ENCODE data around the gene ADAMTS13. TPM values are rescaled to one million over a fixed set of nuclear protein-coding genes. Genes with fewer than 3 reads are reported as not detected.

ADAMTS13 gene
- total and polyA plus RNA-seq, 7 donors: 0.60 to 3.4 (median 0.82) TPM

DNA sequence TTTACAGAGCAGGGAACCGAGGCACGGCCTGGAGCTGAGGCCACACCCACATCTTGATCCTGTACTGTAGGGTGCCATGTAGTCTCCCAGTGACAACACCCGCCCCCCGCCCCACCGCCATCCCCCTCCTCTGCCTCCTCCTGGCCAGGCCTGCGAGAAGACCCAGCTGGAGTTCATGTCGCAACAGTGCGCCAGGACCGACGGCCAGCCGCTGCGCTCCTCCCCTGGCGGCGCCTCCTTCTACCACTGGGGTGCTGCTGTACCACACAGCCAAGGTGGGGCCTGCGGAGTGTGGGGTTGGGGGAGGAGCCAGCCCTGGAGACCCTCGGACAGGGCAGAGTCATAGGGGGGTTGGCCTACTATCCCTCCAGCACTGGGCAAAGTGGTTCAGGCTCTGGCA lies 14.5 kb downstream of the ADAMTS13 start:
- TF ChIP-seq POLR2AphosphoS5 (IDR thresholded peaks at IDR 0.05): no peak
- TF ChIP-seq POLR2A (IDR thresholded peaks at IDR 0.05): no peak
- TF ChIP-seq EP300 (IDR thresholded peaks at IDR 0.05): no peak
- TF ChIP-seq, protein P1, sequence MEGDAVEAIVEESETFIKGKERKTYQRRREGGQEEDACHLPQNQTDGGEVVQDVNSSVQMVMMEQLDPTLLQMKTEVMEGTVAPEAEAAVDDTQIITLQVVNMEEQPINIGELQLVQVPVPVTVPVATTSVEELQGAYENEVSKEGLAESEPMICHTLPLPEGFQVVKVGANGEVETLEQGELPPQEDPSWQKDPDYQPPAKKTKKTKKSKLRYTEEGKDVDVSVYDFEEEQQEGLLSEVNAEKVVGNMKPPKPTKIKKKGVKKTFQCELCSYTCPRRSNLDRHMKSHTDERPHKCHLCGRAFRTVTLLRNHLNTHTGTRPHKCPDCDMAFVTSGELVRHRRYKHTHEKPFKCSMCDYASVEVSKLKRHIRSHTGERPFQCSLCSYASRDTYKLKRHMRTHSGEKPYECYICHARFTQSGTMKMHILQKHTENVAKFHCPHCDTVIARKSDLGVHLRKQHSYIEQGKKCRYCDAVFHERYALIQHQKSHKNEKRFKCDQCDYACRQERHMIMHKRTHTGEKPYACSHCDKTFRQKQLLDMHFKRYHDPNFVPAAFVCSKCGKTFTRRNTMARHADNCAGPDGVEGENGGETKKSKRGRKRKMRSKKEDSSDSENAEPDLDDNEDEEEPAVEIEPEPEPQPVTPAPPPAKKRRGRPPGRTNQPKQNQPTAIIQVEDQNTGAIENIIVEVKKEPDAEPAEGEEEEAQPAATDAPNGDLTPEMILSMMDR (IDR thresholded peaks at IDR 0.05): no peak
- Histone ChIP-seq H3K27me3 (no peaks in the 10 kb centered on the region), H3K9me3 (no peaks in the 10 kb centered on the region), H3K4me1 (no peaks in the 10 kb centered on the region), H3K4me3 (no peak overlapping the region), H3K27ac (no peak overlapping the region), H3K36me3 (no peaks in the 10 kb centered on the region)
- 88 to 89% methylated on average over 16 of the region's 16 CpGs for WGBS, 2 donors
- DNase-seq: no peak
- intact Hi-C loops (cut with DNase I): no loop called here

DNA sequence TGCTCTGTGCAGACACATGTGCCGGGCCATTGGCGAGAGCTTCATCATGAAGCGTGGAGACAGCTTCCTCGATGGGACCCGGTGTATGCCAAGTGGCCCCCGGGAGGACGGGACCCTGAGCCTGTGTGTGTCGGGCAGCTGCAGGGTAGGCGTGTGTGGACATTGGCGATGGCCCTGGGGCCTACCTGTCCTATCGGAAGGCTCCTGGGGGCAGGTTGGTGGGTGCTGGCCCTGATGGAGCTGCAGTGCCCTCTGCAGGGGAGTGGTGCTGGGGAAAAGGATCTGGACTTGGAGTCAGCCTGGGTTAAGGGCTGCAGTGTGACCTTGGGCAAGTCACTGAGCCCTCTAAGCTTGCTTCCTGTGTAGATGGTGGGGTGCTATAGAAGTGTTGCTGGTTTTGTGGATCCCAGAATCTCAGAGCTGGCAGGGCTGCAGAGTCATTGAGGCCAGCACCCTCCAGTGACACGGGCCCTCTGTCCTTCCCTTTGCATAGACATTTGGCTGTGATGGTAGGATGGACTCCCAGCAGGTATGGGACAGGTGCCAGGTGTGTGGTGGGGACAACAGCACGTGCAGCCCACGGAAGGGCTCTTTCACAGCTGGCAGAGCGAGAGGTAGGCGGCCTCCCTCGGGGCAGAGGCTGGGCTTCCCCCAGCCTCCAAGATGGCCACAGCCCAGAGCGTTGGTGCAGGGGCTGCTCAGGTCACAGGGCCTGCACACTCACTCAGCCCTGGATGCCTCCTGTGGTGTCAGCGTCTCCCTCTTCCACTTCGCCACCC lies 15.8 kb downstream of the ADAMTS13 start:
- no peaks in the 10 kb centered on the region for H3K36me3 ChIP-seq
- 84 to 87% methylated on average over 20 of the region's 20 CpGs for WGBS, 2 donors
- DNase-seq: no peak
- H3K4me1 ChIP-seq: no peaks in the 10 kb centered on the region
- no peaks in the 10 kb centered on the region for H3K27me3 ChIP-seq
- H3K4me3 ChIP-seq: no peak overlapping the region
- no peak for TF ChIP-seq POLR2AphosphoS5 (IDR thresholded peaks at IDR 0.05)
- TF ChIP-seq EP300 (IDR thresholded peaks at IDR 0.05): no peak
- no peak for TF ChIP-seq POLR2A (IDR thresholded peaks at IDR 0.05)
- TF ChIP-seq, protein P1 (IDR thresholded peaks at IDR 0.05): no peak
- no peaks in the 10 kb centered on the region for H3K9me3 ChIP-seq
- H3K27ac ChIP-seq: no peak overlapping the region
- intact Hi-C loops (cut with DNase I): no loop called here

DNA sequence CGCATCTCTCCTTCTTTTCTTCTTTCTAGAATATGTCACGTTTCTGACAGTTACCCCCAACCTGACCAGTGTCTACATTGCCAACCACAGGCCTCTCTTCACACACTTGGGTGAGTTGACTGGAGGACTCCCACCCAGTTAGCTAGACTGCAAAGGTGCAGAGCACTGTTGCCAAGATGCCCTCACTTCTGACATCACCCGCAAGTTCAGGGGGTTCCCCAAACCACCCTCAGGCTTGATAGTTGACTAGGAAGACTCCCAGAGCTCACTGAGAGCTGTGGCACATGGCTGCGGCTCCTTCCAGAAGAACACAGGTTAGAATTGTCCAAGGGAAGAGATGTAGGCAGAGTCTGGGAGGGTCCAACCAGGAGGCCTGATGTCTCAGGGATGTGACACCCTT lies 17.2 kb downstream of the ADAMTS13 start:
- no peaks in the 10 kb centered on the region for H3K36me3 ChIP-seq
- no peaks in the 10 kb centered on the region for H3K27me3 ChIP-seq
- no peaks in the 10 kb centered on the region for H3K9me3 ChIP-seq
- no peak for DNase-seq
- H3K27ac ChIP-seq: no peak overlapping the region
- no peaks in the 10 kb centered on the region for H3K4me1 ChIP-seq
- no peak overlapping the region for H3K4me3 ChIP-seq
- intact Hi-C loops (cut with DNase I): no loop called here
- TF ChIP-seq EP300 (IDR thresholded peaks at IDR 0.05): no peak
- no peak for TF ChIP-seq POLR2A (IDR thresholded peaks at IDR 0.05)
- TF ChIP-seq, protein P1 (IDR thresholded peaks at IDR 0.05): no peak
- no peak for TF ChIP-seq POLR2AphosphoS5 (IDR thresholded peaks at IDR 0.05)
- 69 to 78% methylated on average over 4 of the region's 4 CpGs for WGBS, 2 donors

DNA sequence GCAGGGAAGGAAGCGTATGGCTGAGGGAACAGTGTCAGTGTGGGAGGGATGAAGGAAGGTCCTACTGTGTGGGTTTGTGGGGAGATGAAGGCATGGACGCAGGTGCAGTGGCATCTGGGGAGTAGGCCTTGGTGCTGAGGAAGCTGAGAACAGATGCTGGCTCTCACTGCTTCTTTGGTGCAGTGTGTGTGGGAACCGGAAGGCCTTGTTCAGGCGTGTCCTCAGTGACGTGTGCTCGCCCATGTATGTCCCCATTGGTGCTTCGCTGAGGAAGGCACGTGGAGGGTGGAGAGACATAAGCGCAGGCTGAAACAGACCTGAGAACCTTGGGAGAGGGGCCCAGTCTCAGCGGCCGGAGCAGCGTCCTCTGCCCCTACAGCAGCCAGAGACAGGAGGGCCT lies 18.7 kb downstream of the ADAMTS13 start:
- Histone ChIP-seq H3K36me3 (no peaks in the 10 kb centered on the region), H3K27ac (no peak overlapping the region), H3K27me3 (no peaks in the 10 kb centered on the region), H3K4me3 (no peak overlapping the region), H3K4me1 (no peaks in the 10 kb centered on the region), H3K9me3 (no peaks in the 10 kb centered on the region)
- 79 to 95% methylated on average over 12 of the region's 12 CpGs for WGBS, 2 donors
- TF ChIP-seq, protein P1 (IDR thresholded peaks at IDR 0.05): no peak
- TF ChIP-seq EP300 (IDR thresholded peaks at IDR 0.05) (no peak), POLR2A (IDR thresholded peaks at IDR 0.05) (no peak), POLR2AphosphoS5 (IDR thresholded peaks at IDR 0.05) (no peak)
- intact Hi-C loops (cut with DNase I): no loop called here
- no peak for DNase-seq

DNA sequence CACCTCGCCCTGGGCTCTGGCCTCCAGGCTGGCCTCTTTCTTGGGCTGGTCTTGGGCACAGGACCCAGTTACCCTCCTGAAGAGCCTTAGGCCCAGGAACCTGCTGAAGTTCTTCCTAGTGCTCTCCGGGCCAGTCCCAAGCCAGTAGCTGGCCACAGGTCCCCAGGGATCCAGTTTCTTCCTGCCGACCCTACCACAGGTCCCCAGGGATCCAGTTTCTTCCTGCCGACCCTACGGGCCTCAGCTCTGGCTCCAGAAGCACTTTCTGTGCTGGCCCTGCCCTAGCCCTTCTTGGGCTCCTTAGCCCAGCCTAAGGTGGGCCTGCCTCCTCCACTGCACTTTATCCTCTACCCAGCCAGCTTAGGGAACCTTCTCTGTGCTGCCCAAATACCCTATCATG lies 19.4 kb downstream of the ADAMTS13 start:
- WGBS, 2 donors: 66 to 85% methylated on average over 5 of the region's 5 CpGs
- H3K9me3 ChIP-seq: no peaks in the 10 kb centered on the region
- H3K4me3 ChIP-seq: no peak overlapping the region
- H3K4me1 ChIP-seq: no peaks in the 10 kb centered on the region
- DNase-seq: no peak
- no peaks in the 10 kb centered on the region for H3K36me3 ChIP-seq
- no peak overlapping the region for H3K27ac ChIP-seq
- H3K27me3 ChIP-seq: no peaks in the 10 kb centered on the region
- intact Hi-C loops (cut with DNase I): no loop called here
- TF ChIP-seq EP300 (IDR thresholded peaks at IDR 0.05): no peak
- TF ChIP-seq POLR2A (IDR thresholded peaks at IDR 0.05): no peak
- TF ChIP-seq POLR2AphosphoS5 (IDR thresholded peaks at IDR 0.05): no peak
- TF ChIP-seq, protein P1 (IDR thresholded peaks at IDR 0.05): no peak
